GM20000 (cell line): ENCODE measurements around the gene FAM72B.
"Not testable (repeated sequence)": the region's sequence is repeated elsewhere in the genome, so short reads cannot be mapped to it uniquely, and the experiment has no call there.

Experiments
- DNase-seq: peaks from one replicate; pipeline ENCODE4 v3.0.0; 2012; ENCODE audit warnings: low spot score

FAM72B gene

DNA sequence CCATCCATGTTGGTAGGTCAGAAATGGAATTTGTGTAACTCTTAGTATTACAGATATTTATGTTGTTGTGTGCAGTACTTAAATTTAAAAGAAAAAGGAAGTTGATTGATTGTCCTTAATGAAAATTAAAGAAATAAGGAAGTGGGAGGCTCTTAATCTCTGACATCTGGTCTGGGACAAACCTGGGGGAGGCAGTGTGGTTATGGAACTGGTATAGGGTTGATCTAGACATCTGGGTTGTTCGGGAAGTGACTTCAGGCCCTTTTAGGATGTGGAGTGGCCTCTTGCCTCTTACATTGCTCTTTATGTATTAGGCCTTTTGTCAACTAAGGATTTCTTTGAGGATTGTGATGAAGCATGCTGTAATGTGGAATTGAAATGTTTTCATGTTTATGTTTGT is 16.1 kb upstream of the FAM72B start:
- not testable (repeated sequence) for DNase-seq

DNA sequence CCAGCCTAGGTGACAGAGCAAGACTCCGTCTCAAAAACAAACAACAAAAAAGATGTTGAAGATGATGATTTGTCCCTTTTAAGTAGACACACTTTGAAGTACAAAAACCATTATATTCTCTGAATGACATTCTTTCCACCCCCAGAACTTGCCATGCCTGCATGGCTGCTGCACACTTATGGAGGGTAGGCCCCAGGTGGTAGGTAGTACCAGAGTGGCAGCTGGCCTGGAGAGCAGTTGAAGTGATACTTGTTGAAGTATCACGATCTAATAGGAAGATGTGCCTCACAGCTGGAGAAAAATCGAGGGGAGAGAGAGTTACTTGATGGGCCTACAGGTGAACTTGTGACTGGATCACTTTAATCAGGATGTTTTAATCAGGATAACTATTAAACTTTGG is 15.6 kb upstream of the FAM72B start:
- not testable (repeated sequence) for DNase-seq

DNA sequence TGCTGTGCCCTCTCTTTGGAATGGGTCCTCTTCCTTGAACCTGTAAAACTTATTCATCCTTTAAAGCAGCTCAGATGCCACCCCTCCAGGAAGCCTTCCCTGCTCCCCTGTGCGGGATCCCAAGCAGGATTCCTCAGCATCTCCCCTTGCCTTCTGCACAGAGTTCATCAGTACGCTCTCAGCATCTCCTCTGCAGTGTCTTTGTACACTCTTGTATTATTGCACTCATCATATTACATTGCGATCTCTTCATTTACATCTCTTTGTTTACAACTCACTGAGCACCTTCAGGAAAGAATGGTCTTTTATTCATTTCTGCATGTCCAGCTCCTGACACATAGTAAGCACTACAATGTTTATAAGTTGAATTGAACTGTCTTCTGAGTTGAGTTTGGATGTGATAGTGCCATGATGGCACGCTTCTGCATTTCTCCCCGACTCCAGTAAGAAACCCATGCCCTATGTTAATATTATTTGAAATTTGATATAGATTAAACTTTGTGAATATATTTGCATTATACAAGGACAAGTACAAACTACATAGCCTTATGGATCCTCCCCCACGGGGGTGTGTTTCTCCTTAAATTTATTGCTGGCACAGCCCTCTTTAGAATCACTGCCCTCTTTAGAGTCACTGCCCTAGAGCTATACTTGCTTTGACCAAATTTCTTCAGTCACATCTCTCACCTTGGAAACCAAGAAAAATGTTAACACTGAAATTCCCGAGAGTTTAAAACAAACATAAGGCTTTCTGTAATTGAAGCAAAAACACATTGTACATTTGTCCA is 13.1 kb upstream of the FAM72B start:
- not testable (repeated sequence) for DNase-seq

DNA sequence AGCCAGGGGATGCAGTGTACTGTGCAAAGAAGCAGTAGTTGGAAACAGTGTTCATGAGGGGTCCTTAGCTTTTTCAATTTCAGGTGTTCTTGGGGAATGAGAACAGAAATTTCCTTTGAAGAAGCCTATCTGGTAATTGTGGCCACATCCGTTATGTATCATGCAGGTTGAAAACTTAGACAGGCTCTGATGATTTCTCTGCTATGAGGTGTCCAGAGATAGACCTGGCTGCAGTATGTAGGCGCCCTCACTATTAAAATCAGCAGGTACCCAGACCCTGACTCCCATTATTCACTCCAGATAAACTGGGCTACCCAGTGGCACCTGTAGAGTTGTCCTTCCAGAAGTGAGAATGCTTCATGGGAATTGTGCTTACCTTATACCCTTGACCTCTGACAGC is 8.4 kb upstream of the FAM72B start:
- not testable (repeated sequence) for DNase-seq

DNA sequence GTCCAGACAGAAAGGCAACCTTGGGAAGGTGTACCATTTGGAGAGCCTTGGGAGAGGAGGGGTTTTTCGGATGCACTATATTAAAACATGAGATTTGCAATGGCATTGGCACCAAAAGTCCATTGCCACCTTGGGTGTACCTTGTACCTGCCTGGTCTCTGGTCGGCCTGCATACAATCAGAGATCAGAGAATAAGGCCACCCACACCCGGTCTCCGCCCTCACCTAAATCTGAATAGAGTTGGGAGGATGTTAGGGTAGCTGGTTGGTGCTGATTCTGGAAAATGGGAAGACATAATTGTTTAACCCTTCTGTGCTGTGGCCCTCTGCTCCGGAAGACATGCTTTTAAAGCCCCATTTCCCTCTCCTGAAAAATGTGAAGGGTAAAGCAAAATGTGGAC is 3.8 kb upstream of the FAM72B start:
- not testable (repeated sequence) for DNase-seq

DNA sequence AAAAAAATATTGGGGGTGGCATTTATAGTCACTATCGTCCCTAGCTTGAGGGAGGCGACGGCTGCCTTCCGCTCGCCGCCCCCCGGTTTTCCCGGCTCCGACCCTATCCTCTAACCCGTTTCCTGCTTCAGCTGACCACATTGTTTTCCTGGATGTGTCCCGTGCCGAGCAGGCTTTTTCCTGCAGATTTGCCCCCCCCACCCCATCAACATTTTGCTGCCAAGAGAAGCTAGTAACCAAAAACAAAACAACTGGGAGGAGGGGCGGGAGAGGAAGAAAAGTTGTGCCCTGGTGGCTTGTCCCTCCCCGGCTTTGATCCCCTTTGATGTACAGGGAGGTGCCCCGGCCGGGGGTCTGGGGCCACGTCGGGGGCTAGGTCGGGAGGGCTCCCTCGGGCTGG is 2.1 kb upstream of the FAM72B start:
- not testable (repeated sequence) for DNase-seq

DNA sequence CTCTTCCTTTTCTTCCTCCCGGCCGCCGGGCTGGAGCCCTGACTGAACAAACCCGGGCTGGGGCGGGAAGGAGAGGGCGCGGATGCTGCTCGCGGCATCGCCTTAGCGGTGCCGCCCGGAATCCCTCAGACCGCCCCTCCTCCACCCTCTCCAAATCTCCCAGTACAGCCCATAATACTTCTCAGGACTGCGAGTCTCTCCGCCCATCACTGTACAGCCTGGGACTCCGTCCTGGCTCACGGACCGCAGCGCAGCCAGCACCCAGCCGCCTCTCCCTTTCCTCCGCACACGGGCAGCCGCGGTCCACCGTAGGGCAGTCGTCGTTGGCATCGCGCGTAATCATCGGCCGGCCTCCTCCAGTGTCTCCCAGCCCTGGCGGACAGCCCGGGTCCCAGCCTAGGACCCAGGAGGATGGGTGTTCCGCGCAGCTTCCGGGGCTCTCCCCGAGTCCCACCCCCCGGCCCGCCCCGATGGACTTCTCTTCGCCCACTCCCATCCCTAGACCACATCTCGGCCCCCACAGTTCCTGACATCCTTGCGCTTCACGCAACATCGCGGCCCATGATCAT is 1.1 kb upstream of the FAM72B start:
- not testable (repeated sequence) for DNase-seq

DNA sequence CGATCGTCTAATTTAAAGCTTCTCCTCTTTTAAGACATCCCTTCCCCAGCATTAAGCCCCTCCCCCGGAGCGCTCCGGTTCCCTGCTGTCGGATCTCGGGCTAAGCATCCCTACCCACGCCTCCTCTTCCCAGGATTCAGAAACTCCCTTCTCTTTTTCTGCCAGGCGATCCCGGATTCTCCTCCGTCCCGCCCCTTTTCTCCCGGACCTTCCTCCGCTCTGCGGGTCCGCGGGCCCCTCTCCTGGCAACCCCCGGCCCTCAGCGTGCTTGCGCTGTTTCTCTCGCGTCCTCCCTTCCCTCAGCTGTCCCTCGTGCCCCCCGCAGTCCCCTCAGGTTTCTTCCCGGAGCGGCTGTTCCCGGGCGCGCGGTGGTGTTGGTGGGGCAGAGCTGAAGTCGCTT is 273 bp downstream of the FAM72B start:
- DNase-seq, result not testable (repeated sequence)

DNA sequence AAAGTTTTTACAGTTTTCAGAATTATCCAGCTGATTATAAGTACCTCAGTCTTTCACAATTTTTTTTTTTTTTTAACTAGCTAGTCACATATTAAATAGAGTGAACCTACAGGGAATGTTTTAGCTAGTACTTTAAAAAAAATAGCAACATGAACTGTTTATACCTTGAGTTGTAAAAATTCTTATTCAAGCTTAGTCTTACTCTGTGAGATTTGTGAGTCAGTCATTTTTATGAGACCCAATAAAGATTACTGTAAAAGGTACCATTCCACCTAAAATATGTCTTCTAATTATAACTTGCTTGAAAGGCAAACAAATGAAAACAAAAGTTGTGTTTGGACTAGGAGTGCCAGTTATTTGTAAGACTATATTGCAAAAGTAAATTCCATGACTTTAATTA is 5.9 kb downstream of the FAM72B start:
- not testable (repeated sequence) for DNase-seq

DNA sequence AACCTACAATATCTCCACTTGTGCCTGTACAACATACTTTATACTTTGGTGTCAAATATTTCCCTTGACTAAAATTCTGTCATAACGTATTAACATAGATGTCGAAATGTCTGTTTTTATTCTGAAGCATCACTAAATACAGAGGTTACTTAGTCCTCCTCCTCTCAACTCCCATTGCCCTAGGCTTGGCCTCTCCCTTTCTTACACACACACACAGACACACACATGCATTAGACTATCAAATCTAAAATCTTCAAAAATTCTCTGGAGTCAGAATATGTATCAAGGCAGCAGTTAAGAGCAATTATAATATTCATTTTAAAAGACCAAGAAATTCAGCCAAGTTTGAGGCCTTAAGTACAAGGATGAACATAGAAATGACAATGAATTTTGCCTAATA is 7.5 kb downstream of the FAM72B start:
- not testable (repeated sequence) for DNase-seq

DNA sequence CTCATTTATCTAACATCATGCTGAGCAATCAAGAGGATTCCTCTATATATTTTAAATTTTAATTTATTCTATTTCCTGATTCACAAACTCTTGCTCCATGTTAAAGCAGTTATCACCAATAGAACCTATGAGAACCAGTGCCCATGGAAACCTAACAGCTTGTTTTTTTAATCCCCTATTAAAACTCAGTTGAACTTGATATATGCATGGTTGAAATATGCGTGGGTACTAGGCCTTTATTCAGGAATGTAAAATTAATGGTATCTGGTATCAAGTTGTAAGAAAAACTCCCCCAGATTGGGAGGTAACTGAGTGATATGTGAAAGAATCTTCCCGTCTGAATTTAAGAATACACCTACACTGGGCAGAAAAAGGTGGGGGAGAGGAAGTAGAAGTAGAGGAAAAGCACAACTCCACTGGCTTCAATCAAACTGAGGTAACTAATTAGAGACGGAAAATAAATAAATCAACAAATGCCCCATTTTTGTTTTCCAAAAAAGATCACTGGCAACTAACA is 15.9 kb downstream of the FAM72B start:
- not testable (repeated sequence) for DNase-seq

DNA sequence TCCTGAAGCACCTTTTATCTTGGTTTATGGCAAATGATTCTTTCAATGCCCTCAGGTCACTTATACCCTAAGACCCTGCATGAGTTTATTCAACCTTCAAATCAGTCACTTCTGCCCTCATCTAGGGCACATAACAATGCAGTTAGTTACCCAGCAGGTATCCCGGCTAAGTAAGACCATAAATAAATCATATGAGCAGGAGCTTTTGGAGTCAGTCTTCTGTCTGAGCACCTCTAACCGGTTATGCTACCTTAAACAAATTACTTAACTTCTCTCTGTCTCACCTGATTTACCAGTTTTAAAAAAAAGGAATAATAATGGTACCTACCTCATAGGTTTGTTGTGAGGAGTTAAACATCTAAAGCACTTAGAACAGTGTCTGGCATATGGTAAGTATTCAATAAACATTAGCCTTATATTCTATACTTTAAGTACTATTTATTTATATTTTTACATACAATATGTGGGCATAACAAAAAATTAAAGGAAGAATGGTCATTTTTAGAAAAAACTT is 16.9 kb downstream of the FAM72B start:
- DNase-seq, result not testable (repeated sequence)

DNA sequence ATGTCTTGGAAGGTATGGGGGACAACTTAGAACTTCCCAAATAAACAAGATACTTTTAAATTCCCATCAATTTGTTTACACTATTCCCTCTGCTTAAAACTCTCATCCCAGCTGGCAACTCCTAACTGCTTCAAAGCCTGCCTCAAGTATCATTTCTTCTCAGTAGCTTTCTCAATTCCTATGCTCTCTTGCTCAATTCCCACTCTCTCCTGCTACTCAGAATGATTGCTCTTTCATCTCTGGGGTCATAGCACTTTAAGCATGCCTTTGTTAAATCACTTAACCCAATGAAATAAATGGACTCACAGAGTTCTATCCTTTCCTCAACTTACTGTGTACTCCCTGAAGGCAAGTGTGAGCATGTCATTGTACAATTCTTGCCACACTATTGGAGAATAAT is 18.8 kb downstream of the FAM72B start:
- DNase-seq, result not testable (repeated sequence)

DNA sequence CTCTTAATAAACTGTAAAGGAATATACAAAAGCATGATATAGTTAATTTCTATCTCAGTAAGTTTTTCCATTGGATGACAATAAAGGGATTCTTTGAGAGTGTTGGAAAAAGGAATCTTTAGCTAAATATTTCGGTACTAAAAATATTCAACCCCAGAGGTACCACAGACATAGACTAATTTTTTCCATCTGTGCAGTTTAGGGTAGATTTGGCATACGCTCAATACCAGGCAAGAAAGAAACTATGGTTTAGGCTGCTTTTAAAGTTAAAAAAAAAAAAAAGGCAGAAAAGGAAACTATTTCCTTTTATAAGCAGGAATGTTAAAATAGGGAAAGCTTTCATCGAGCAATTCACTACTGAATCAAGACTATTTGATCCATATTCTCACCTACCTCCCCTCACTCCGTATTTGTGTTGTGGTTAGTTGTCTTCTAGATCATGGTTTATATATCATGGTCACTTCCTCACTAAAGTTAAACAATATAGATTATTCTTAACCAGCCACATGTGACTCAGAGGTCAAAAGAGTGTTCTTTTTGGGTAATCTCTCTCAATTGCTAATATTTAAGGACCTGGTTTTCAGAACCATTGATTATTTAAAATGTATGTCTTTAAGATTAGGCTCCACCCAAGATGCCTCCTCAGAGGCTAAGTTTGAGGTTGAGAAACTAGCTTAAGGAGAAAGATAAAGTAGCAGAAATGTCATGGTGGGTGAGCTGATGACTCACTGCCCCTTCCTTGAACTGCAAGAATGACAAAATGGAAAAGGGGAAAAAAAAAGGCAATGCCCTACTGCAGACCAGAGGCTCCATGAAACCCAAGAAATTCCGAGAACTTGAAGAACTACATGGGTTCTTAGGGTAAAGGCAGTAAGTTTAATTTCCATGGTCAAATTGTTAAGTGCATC is 20.0 kb downstream of the FAM72B start:
- DNase-seq, result not testable (repeated sequence)

DNA sequence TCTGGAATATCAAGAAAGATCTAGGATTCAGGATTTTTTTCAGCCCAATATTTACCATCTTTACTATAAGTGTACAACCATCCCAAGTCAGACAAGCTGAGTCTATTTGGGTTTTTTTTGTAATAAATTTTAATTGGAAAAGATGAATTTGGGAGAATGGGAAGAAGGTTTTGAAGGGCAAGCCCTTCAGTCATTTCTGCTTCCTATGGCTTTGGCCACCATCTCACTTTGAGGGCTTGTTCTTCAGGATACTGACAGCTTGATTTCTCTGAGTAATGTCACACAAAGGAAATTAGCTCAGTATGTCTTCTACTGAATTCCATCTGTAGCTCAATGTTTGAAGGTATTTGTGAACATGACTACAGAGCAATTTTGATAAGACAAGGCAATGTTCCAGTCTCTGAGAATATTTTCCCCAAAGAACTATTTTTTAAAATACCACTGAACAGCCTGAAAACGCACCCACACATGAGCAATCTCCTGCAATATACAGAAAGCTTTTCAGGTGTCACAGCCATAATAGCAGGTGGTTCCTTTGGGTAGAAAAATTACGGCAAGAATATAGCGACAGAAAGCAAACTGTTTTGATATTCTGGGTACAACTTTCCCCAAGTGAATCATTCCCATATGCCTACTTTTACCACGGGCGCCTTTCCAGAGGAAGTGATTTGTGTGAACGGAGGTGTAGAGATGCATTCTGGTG is 22.8 kb downstream of the FAM72B start:
- DNase-seq, result not testable (repeated sequence)

DNA sequence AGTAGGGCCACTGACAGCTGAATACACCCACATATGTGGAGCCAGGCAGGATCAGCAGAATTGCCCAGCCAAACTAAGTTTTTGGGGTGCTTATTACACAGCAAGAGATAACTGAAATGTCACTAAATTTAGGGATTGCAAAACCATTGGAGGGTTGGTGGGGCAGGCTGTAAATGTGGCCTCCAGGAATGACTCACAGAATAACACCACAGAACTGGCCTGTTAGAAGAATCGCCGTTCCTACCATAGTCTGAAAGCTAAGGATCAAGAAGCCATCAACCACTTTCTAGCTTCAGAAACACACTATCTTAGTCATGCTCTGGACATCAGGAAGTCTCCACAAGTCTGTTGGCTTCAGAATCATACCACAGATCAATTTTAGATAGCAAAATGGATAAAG is 24.0 kb downstream of the FAM72B start:
- not testable (repeated sequence) for DNase-seq

DNA sequence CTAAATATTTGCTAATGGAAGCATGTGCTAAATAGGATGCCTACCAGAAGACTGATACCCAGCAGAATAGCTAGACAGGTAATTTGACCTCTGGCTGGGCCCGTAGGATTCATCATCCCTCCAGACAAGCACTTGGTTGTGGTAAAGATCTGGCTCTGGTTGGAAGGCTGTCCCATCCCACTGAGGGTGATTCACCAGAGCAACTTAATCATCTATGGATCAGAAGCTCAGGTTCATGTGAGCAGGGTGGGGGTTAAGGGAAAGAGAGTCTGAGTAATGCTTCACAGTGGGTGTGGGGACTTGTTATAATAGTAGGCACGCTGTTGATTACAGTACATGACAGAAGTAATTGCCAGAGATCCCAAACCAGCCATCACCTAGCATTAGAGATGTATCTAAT is 26.5 kb downstream of the FAM72B start:
- DNase-seq, result not testable (repeated sequence)

DNA sequence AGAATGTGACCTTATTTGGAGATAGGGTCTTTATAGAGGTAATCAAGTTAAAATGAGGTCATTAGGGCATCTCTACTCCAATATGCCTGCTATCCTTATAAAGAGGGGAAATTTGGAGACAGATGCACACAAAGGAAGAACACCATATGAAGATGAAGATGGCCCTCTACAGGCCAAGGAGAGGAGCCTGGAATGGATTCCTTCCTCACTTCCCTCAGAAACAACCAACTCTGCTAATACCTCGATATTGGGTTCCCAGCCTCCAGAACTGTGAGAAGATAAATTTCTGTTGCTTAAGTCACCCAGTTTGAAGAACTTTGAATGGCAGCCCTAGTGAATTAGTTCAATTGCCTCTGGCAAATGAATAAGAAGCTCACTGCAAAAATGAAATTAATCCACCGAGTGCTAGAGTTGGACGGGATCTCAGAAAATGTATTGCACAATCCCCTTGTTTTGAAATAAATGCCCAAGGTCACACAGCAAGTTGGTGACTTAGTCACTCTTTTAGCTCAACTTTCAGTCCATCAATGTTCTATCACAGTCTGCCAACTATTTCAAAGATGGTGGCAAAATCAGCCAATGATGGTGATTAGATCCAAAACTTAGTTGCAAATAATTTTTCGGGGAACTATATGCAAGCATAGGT is 27.1 kb downstream of the FAM72B start:
- not testable (repeated sequence) for DNase-seq

DNA sequence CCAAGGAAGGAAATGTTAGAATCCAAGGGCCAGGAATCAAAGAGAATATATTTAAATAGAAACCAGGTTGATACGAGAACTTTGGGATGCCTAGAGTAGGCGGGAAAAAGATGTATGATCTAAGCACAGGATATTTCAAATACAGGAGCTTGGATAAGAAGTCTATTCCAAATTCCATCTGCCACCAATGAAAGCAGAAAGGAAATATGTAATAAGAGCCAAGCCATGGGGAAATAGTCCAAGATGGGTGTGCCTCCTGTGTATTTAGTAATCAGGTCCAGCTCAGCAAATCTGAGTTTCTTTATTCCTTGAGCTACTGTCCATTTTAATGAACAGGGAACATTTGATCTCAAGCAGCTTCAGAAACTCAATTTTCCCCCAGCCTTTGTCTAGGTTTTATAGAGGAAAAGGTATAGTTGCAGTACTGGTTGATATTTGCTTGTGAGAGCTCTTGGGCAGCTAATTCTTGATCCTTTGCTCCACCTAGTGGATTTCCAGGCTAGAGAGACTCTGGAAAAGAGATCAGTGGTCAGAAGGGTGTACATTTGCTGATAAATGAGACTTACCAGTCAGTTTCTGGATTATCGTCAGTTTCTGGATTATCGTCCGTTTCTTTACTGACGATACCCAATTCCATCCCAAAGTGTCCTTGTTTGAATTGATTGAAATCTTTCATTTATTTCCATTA is 28.3 kb downstream of the FAM72B start:
- DNase-seq, result not testable (repeated sequence)

DNA sequence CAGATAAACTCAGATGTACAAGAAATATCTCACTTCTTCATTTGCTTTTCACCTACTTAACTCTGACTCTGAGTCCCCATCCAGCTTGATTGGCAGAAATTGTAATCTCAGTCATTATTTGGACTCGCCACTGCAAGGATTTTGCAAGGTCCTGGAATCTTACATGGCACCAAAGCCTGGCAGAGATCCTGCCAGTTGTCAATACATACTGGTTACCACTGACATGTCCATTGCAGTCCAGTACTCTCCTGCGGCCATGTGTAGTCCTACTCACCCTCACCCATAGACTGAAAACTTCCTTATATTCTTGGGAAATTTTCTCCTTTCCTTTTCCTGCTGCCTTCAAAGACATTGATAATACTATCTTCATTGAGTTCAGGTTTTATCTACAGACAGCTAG is 29.3 kb downstream of the FAM72B start:
- not testable (repeated sequence) for DNase-seq
